Thymus (tissue), 11 donors: Measurements from ENCODE around the gene DYNLRB2. TPM values are rescaled to one million over a fixed set of nuclear protein-coding genes. Genes with fewer than 3 reads are reported as not detected.
A peak's percentile ranks its signal among the peaks of the same experiment; 100 is the strongest.

Experiments
- DNase-seq, 9 donors: peaks; one replicate each; pipeline ENCODE4 v3.0.0-alpha.2; 2013; ENCODE audit warnings: low spot score in 9 of 9, low read depth in 6 of 9, missing footprints in 1 of 9
- H3K27ac ChIP-seq, 2 donors: one replicate each; pipeline ENCODE4 v1.5.1; 2013; ENCODE audit warnings: control low read depth in 1 of 2, low read depth in 1 of 2, low read length in 1 of 2, mild to moderate bottlenecking in 1 of 2, moderate library complexity in 1 of 2
- H3K27me3 ChIP-seq, 2 donors: one replicate each; pipeline ENCODE4 v1.5.1; 2013; ENCODE audit warnings: low read length in 1 of 2; ENCODE audit not compliant: control insufficient read depth in 2 of 2, insufficient read depth in 1 of 2
- H3K36me3 ChIP-seq, 2 donors: one replicate each; pipeline ENCODE4 v1.5.1; 2013; ENCODE audit warnings: low read length in 1 of 2, mild to moderate bottlenecking in 1 of 2, moderate library complexity in 1 of 2; ENCODE audit not compliant: control insufficient read depth in 2 of 2, insufficient read depth in 2 of 2
- H3K4me1 ChIP-seq, 2 donors: one replicate each; pipeline ENCODE4 v1.5.1; 2013; ENCODE audit warnings: low read length in 2 of 2; ENCODE audit not compliant: control insufficient read depth in 2 of 2, insufficient read depth in 2 of 2
- H3K4me3 ChIP-seq, 2 donors: one replicate each; pipeline ENCODE4 v1.5.1; 2013; ENCODE audit warnings: low read length in 2 of 2, control low read depth in 1 of 2, mild to moderate bottlenecking in 1 of 2
- H3K9me3 ChIP-seq, 2 donors: one replicate each; pipeline ENCODE4 v1.5.1; 2013; ENCODE audit warnings: low read length in 1 of 2, mild to moderate bottlenecking in 1 of 2; ENCODE audit not compliant: control insufficient read depth in 2 of 2, insufficient read depth in 1 of 2
- WGBS: extraction: QIAGEN DNeasy Blood & Tissue Kit; methylation state at CpG from one replicate; pipeline ENCODE4 v1.1.7; 2013; 5-methylcytosine and 5-hydroxymethylcytosine counted together
- polyA plus RNA-seq: library from polyadenylated mRNA; stranded (reverse); fragments of 200-250 nt; gene quantifications from one replicate; pipeline ENCODE4 v1.2.3, GENCODE V29; 2013
- total RNA-seq: library from RNA; stranded (reverse); fragments of 120-200 nt; gene quantifications from one replicate; pipeline ENCODE4 v1.2.4, GENCODE V29; 2013
- donor health status: healthy.

Gene DYNLRB2
- total and polyA plus RNA-seq, 2 donors, result 1.7 to 10.2 TPM

- Histone ChIP-seq H3K4me3 (no peak overlapping the region), H3K9me3 (no peaks in the 10 kb centered on the region), H3K4me1 (peaks cover 4 to 6% of the 10 kb centered on the region in 2 donors), H3K27ac (no peak overlapping the region), H3K27me3 (no peaks in the 10 kb centered on the region), H3K36me3 (no peaks in the 10 kb centered on the region)
- WGBS, result 98% methylated on average over 3 of the region's 3 CpGs
- DNase-seq, result no peak
Observed at GRCh38 chr16:80563066-80563465, 22.3 kb downstream of the DYNLRB2 start.

- H3K27me3 ChIP-seq, result no peaks in the 10 kb centered on the region
- no peak overlapping the region for H3K4me3 ChIP-seq
- H3K4me1 ChIP-seq, result peaks cover 4 to 6% of the 10 kb centered on the region in 2 donors
- H3K27ac ChIP-seq, result no peak overlapping the region
- H3K36me3 ChIP-seq, result no peaks in the 10 kb centered on the region
- no peaks in the 10 kb centered on the region for H3K9me3 ChIP-seq
- WGBS, result 14% methylated on average over 7 of the region's 7 CpGs
- DNase-seq, result peak in 1 of 9 donors; percentile 15
Observed at GRCh38 chr16:80564394-80564793, 23.6 kb downstream of the DYNLRB2 start.

GRCh38 chr16:80569440-80570105 lies 28.8 kb downstream of the DYNLRB2 start:
- H3K4me1 ChIP-seq, result peaks cover 2 to 3% of the 10 kb centered on the region in 2 donors
- H3K27ac ChIP-seq, result no peak overlapping the region
- no peaks in the 10 kb centered on the region for H3K27me3 ChIP-seq
- no peak for DNase-seq
- WGBS, result 86% methylated on average over 9 of the region's 9 CpGs
- no peaks in the 10 kb centered on the region for H3K9me3 ChIP-seq
- H3K4me3 ChIP-seq, result no peak overlapping the region
- no peaks in the 10 kb centered on the region for H3K36me3 ChIP-seq

GRCh38 chr16:80570106-80570478 lies 29.3 kb downstream of the DYNLRB2 start:
- WGBS, result 32% methylated on average over 6 of the region's 6 CpGs
- Histone ChIP-seq H3K36me3 (no peaks in the 10 kb centered on the region), H3K4me3 (no peak overlapping the region), H3K9me3 (no peaks in the 10 kb centered on the region), H3K4me1 (no peaks in the 10 kb centered on the region), H3K27me3 (no peaks in the 10 kb centered on the region), H3K27ac (no peak overlapping the region)
- DNase-seq, result no peak

- Histone ChIP-seq H3K36me3 (no peaks in the 10 kb centered on the region), H3K4me1 (no peaks in the 10 kb centered on the region), H3K27me3 (no peaks in the 10 kb centered on the region), H3K4me3 (no peak overlapping the region), H3K9me3 (no peaks in the 10 kb centered on the region), H3K27ac (no peak overlapping the region)
- no peak for DNase-seq
- 94% methylated on average over 6 of the region's 6 CpGs for WGBS
Observed at GRCh38 chr16:80573700-80574120, 32.9 kb downstream of the DYNLRB2 start.

- DNase-seq, result no peak
- 94% methylated on average over 1 of the region's 1 CpG for whole genome bisulfite sequencing
- H3K4me1 ChIP-seq, result no peaks in the 10 kb centered on the region
Observed at GRCh38 chr16:80576343-80576912, 35.6 kb downstream of the DYNLRB2 start.

GRCh38 chr16:80577485-80578280 lies 36.9 kb downstream of the DYNLRB2 start:
- Histone ChIP-seq H3K4me3 (no peak overlapping the region), H3K27ac (no peak overlapping the region), H3K4me1 (no peaks in the 10 kb centered on the region), H3K36me3 (no peaks in the 10 kb centered on the region), H3K27me3 (no peaks in the 10 kb centered on the region), H3K9me3 (peaks cover 0 to 4% of the 10 kb centered on the region in 2 donors)
- DNase-seq, result no peak
- WGBS, result 98% methylated on average over 11 of the region's 11 CpGs

More at GRCh38 chr16:80576343-80576912, 35.6 kb downstream of the DYNLRB2 start:
- Histone ChIP-seq H3K36me3 (no peaks in the 10 kb centered on the region), H3K4me3 (no peak overlapping the region), H3K27me3 (no peaks in the 10 kb centered on the region), H3K27ac (no peak overlapping the region), H3K9me3 (peaks cover 0 to 4% of the 10 kb centered on the region in 2 donors)

- no peak overlapping the region for H3K27ac ChIP-seq
- H3K4me3 ChIP-seq, result no peak overlapping the region
- H3K9me3 ChIP-seq, result peaks cover 0 to 4% of the 10 kb centered on the region in 2 donors
- H3K36me3 ChIP-seq, result no peaks in the 10 kb centered on the region
- 89% methylated on average over 10 of the region's 10 CpGs for WGBS
- DNase-seq, result peak in 1 of 9 donors; percentile 21
- no peaks in the 10 kb centered on the region for H3K27me3 ChIP-seq
- H3K4me1 ChIP-seq, result no peaks in the 10 kb centered on the region
Observed at GRCh38 chr16:80580109-80580832, 39.5 kb downstream of the DYNLRB2 start.
